Natural killer cell treated with Interleukin-12 subunit alpha and Interleukin-12 subunit beta and Interleukin-15 and Interleukin-18, amount 100 ng/mL, for 72 hours (primary cell): ENCODE results near the gene APC. TPM values are rescaled to one million over a fixed set of nuclear protein-coding genes. Genes with fewer than 3 reads are reported as not detected.

Source experiments
- ATAC-seq, 2 donors: fragments of 150-1000 bp; cut with Tn5 transposase in 1 of 2; sonication (Bioruptor Pico), chemical (Tn5 transposase) in 1 of 2; 2 replicates each; pipeline ENCODE4 v1.10.0; 2021
- DNase-seq: peaks from one replicate; pipeline ENCODE4 v3.0.0; 2022; ENCODE audit warnings: low spot score
- H3K27ac Mint-ChIP-seq, 2 donors: 1 replicate in 1 of 2; 2 replicates in 1 of 2; pipeline ENCODE4 v1.8.0; 2022; ENCODE audit warnings: mixed read lengths in 2 of 2, mild to moderate bottlenecking in 1 of 2, moderate library complexity in 1 of 2
- H3K27me3 Mint-ChIP-seq, 2 donors: 1 replicate in 1 of 2; 2 replicates in 1 of 2; pipeline ENCODE4 v1.8.0; 2022; ENCODE audit warnings: mixed read lengths in 2 of 2
- H3K36me3 Mint-ChIP-seq: one replicate; pipeline ENCODE4 v1.8.0; 2022; ENCODE audit warnings: mixed read lengths
- H3K4me1 Mint-ChIP-seq, 2 donors: 1 replicate in 1 of 2; 2 replicates in 1 of 2; pipeline ENCODE4 v1.8.0; 2022; ENCODE audit warnings: low read depth in 2 of 2, mixed read lengths in 2 of 2, mild to moderate bottlenecking in 1 of 2
- H3K4me3 Mint-ChIP-seq: one replicate; pipeline ENCODE4 v1.8.0; 2022; ENCODE audit warnings: mixed read lengths
- H3K9me3 Mint-ChIP-seq: 2 replicates; pipeline ENCODE4 v1.8.0; 2022; ENCODE audit warnings: mixed read lengths
- total RNA-seq, 2 donors: library from RNA; stranded (reverse); gene quantifications; one replicate each; pipeline ENCODE4 v1.2.3, GENCODE V29; 2022

APC gene
- total RNA-seq, result 10 to 100 TPM; 31.8 to 38.5 TPM

DNA sequence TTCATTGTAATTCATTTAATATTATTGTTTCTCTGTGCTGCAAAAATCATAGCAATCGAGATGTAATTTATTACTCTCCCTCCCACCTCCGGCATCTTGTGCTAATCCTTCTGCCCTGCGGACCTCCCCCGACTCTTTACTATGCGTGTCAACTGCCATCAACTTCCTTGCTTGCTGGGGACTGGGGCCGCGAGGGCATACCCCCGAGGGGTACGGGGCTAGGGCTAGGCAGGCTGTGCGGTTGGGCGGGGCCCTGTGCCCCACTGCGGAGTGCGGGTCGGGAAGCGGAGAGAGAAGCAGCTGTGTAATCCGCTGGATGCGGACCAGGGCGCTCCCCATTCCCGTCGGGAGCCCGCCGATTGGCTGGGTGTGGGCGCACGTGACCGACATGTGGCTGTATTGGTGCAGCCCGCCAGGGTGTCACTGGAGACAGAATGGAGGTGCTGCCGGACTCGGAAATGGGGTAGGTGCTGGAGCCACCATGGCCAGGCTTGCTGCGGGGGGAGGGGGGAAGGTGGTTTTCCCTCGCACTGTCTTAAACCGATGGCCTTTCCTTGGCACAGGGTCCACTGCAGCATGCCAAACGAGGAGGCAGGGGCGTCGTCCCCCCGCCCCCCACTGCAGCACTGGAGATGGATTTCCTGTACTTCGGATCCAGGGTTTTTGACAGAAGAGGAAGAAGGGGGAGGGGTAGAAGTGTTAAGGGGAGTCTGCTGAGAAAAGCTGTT lies at the start of gene APC:
Gene APC, plus strand, starts transcription at position 423 of the 728 bp plus-strand sequence. CDS start 17,006 bp downstream, outside the sequence.
- H3K27ac Mint-ChIP-seq, result peak within 1 kb of the TSS; percentile 71 to 95
- DNase-seq (peak; percentile 90), ATAC-seq (peak; percentile 99)
- peak within 1 kb of the TSS; percentile 96 for H3K4me3 Mint-ChIP-seq
- no peaks in the 10 kb centered on the region for H3K27me3 Mint-ChIP-seq
- H3K4me1 Mint-ChIP-seq, result peaks cover 15 to 28% of the 10 kb centered on the region in 2 donors
- H3K9me3 Mint-ChIP-seq, result no peaks in the 10 kb centered on the region
- no peaks in the 10 kb centered on the region for H3K36me3 Mint-ChIP-seq

DNA sequence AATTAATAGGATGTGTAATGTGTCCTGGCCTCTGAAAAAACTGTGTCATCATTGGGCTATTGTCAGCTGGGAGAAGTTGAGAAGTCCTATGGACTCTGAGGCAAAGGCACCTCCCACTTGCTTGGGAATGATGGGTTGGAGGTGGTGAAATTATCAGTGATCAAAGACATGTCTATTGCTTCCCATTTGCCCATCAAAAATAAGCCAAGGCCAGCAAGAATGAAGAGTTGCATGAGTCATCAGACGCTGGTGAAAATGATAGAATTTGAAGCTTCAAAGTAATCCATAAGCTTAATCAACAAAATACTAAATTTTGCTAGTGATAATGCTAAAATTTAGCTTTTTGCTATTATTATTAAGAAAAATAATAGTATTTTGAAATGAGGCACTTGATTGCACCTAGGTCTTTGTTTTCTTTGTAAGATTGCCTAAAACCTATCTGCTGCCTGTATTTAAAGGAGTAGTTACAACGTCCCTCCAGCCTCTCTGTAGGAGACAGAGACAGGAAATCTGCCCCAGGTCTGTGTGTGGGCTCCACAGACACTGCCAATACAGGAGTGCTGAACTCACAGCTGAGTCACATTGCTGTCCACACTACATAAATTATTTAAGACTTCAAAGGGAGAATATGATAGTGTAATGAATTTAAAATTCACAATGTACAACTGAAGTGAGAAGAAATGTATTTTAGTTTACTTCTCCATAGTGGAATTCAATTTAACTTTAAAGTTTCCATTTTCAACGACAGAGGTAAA lies 48.4 kb upstream of the APC start:
- Mint-ChIP-seq H3K4me3 (no peak overlapping the region), H3K4me1 (no peaks in the 10 kb centered on the region), H3K27ac (no peak overlapping the region), H3K36me3 (no peaks in the 10 kb centered on the region), H3K27me3 (peaks cover 35 to 36% of the 10 kb centered on the region in 2 donors), H3K9me3 (no peaks in the 10 kb centered on the region)
- ATAC-seq (no peak), DNase-seq (no peak)

DNA sequence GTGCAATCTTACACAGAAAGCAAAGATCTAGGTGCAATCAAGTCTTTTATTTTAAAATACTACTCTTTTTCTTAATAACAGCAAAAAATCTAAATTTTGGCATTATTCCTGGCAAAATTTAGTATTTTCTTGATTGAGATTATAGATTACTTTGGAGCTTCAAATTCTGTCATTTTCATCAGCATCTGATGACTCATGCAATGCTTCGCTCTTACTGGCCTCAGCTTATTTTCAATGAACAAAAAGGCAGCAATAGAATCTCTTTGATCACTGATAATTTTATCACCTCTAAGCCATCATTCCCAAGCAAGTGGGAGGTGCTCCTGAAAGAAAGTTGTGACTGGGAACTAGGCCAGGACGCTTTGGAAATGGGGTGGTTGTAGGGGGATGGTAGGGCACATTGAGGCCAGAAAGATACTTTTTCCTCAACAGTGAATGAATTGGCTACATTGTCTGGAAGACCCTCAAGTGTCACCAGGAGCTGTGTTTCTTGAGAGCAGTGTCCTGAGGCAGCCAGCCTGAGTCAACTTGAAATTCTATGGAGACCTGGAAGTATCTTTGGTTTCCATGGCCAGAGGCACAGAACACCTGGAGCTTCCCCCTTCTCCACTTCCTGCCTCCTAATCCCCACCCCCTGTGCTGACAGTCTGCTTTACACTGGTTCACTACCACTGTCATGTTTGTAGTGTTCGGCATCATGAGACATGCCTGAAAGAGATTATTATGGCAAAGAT lies 46.9 kb upstream of the APC start:
- DNase-seq, result no peak
- no peaks in the 10 kb centered on the region for H3K9me3 Mint-ChIP-seq
- peaks cover 29 to 37% of the 10 kb centered on the region in 2 donors for H3K27me3 Mint-ChIP-seq
- no peak for ATAC-seq
- H3K36me3 Mint-ChIP-seq, result no peaks in the 10 kb centered on the region
- H3K4me3 Mint-ChIP-seq, result no peak overlapping the region
- no peaks in the 10 kb centered on the region for H3K4me1 Mint-ChIP-seq
- no peak overlapping the region for H3K27ac Mint-ChIP-seq

DNA sequence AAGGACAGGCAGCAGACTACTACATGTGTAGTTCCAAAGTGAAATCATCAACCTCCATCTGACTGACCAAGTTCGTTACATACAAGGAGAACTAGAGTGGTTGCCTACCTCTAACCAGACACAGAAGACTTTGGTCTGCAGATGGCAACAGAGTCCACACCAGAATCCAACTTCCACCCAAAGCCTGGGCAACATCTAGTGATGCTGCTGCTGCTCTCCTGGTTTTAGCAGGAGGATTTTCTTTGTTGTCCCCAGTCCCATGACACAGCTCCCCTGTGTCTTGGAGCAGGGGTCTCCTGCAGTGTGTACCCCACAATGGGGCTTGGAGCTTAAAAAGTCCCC lies 46.4 kb upstream of the APC start:
- Mint-ChIP-seq H3K4me3 (no peak overlapping the region), H3K4me1 (no peaks in the 10 kb centered on the region), H3K27ac (no peak overlapping the region), H3K9me3 (no peaks in the 10 kb centered on the region), H3K36me3 (no peaks in the 10 kb centered on the region), H3K27me3 (peaks cover 29 to 37% of the 10 kb centered on the region in 2 donors)
- DNase-seq (no peak), ATAC-seq (no peak)

DNA sequence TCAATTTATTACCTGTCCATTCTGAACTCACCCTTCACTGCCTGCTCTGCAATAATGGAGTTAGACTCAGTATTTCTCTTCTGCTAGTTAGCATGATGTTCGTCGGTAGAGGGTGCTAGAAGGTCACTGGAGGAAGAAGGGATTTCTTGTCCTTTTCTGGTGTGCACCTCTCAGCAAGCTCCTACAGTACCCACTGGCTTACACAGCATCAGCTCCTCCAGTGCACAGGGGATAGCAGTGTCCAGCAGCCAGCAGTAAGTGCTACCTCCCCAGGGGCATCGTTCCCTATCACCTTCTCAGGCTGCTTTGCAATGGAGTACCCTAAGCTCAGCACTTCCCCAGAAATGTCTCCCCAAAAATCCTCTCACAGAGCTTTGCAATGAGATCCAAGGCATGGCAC lies 45.9 kb upstream of the APC start:
- Mint-ChIP-seq H3K9me3 (no peaks in the 10 kb centered on the region), H3K4me3 (no peak overlapping the region), H3K27me3 (peaks cover 29 to 35% of the 10 kb centered on the region in 2 donors), H3K36me3 (no peaks in the 10 kb centered on the region), H3K27ac (no peak overlapping the region), H3K4me1 (no peaks in the 10 kb centered on the region)
- ATAC-seq (peak; percentile 48 to 49), DNase-seq (no peak)

DNA sequence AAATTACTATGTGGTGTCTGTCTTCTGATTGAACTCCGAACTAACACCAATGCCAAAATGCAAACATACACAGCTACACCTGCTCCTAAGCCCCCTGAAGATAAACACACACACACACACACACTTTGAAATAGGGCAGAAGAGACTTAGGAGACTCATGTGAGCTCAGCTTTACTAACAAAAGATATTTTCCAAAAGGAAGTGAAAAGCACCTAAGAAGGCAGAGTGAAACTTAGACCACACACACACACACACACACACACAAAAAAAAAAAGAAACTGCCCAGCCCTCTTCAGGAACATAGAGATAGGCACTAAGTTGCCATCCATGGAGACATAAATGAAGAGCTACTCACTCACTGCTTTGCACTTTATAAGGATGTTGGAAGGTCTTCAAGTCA lies 45.2 kb upstream of the APC start:
- no peak overlapping the region for H3K4me3 Mint-ChIP-seq
- ATAC-seq (no peak), DNase-seq (no peak)
- no peaks in the 10 kb centered on the region for H3K9me3 Mint-ChIP-seq
- peaks cover 29 to 34% of the 10 kb centered on the region in 2 donors for H3K27me3 Mint-ChIP-seq
- H3K27ac Mint-ChIP-seq, result no peak overlapping the region
- H3K4me1 Mint-ChIP-seq, result no peaks in the 10 kb centered on the region
- no peaks in the 10 kb centered on the region for H3K36me3 Mint-ChIP-seq

DNA sequence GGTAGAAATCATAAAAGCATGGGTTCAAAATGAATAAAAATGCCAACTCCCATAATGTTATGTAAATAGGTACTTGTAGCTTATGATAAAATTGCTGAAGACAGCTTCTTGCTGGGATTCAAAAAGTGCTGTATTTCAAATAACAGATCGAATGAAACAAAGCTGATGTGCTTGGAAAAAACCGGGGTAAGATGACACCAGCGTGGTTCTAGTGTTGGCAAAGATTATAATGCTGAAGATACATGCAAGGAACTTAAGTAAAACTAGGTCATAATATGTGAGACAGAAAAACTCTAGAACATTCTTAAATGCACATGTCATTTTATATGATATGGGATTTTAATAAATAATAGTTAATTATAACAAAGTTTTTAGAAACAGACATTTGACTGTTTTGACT lies 44.4 kb upstream of the APC start:
- no peaks in the 10 kb centered on the region for H3K4me1 Mint-ChIP-seq
- H3K9me3 Mint-ChIP-seq, result no peaks in the 10 kb centered on the region
- DNase-seq, result no peak
- no peak for ATAC-seq
- H3K27me3 Mint-ChIP-seq, result peaks cover 29% of the 10 kb centered on the region in 2 donors
- H3K27ac Mint-ChIP-seq, result no peak overlapping the region
- no peaks in the 10 kb centered on the region for H3K36me3 Mint-ChIP-seq
- no peak overlapping the region for H3K4me3 Mint-ChIP-seq

DNA sequence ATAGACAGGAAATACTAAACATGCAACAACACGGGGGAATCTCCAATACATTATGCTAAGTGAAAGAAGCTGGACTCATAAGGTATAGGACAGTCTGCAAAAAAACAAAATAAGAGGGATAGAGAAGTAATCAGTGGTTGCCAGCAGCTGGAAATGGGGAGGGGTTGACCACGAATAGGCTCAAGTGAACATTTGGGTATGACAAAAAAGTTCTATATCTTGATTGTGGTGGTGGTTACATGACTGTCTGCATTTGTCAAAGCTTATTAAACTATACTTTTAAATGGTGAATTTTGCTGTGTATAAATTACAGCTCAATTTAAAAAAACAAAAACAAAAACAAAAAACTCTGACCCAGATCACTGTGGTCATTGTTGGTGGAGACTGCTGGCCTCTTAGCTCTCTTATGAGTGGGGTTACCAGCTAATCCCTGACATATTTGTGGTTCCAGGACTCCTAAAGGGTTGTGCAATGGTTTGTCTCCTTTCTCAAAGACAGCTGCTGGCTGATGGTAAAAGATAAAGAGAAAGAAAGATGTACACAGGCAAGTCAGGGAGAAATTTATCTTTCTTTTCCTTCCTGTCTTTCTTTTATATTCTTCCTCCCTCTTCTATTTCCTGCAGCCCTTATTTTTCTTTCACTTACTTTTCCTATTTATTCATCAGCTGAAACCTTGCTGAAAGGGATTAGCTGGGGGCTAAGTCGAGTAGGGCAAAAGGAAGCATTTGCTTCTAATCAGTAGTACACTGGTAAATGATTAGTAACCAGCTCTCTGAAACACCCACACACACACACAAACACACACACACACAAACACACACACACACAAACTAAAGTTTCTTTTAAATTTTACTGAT lies 42.6 kb upstream of the APC start:
- DNase-seq (no peak), ATAC-seq (no peak)
- H3K27me3 Mint-ChIP-seq, result peaks cover 24 to 29% of the 10 kb centered on the region in 2 donors
- H3K4me1 Mint-ChIP-seq, result no peaks in the 10 kb centered on the region
- no peak overlapping the region for H3K4me3 Mint-ChIP-seq
- H3K9me3 Mint-ChIP-seq, result no peaks in the 10 kb centered on the region
- no peaks in the 10 kb centered on the region for H3K36me3 Mint-ChIP-seq
- no peak overlapping the region for H3K27ac Mint-ChIP-seq

DNA sequence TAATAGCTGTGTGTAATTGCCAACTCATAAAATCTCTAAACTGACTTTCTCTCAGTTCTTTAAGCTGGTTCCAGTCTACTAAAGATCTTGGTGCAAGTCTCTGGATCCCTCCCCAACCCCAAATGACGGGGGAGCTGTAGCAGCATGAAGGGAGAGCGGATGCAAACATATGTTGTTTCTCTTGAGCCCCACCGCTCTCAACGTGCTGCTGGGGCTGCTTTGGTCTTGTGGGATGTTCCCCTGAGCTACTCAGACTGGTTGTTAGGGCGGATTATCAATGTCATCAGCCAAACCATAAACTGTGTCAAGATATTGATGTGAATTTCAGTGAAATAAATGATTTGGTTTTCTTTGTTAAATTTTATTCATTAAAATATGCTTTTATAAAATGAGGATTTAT lies 40.9 kb upstream of the APC start:
- no peaks in the 10 kb centered on the region for H3K36me3 Mint-ChIP-seq
- no peak overlapping the region for H3K4me3 Mint-ChIP-seq
- H3K27ac Mint-ChIP-seq, result no peak overlapping the region
- no peaks in the 10 kb centered on the region for H3K9me3 Mint-ChIP-seq
- no peak for DNase-seq
- no peak for ATAC-seq
- H3K27me3 Mint-ChIP-seq, result peaks cover 21 to 25% of the 10 kb centered on the region in 2 donors
- no peaks in the 10 kb centered on the region for H3K4me1 Mint-ChIP-seq

DNA sequence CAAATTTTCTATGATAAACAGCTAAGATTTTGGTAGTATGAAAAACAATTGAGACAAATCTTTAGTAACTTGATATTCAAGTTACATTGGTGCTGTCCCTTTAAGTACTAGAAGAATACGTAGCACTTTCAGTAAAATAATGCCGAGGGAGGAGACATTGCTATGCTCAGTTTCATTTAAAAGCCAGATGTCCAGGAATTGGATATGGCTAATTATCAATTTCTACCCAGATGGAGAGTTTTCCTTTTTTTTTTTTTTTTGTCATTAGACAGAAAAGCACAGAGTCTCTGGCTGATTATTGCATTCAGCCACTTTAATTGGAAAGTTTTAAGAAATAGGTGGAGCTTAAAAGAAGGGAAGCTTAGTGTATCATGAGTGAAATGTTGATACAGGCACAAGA lies 40.4 kb upstream of the APC start:
- Mint-ChIP-seq H3K27me3 (peaks cover 20% of the 10 kb centered on the region in 2 donors), H3K36me3 (no peaks in the 10 kb centered on the region), H3K9me3 (no peaks in the 10 kb centered on the region)

DNA sequence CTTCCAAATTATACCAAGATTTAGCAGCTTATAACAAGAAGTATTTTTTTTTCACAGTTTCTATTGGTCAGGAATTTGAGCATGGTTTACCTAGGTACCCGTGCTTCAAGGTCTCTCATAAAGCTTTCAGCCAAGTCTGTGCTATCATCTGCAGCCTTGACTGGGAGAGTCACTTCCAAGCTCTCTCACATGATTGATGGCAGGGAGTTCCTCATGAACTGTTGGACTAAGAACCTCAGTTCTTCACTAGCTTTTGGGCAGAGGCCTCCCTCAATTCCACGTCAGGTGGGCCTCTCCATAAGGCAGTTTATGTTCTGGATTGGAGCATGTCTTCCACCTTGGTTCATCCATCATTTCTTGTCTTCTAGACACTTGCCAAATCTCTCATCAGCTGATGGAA lies 39.9 kb upstream of the APC start:
- no peaks in the 10 kb centered on the region for H3K9me3 Mint-ChIP-seq
- peaks cover 14 to 16% of the 10 kb centered on the region in 2 donors for H3K27me3 Mint-ChIP-seq
- no peak overlapping the region for H3K27ac Mint-ChIP-seq
- DNase-seq (no peak), ATAC-seq (no peak)
- no peaks in the 10 kb centered on the region for H3K36me3 Mint-ChIP-seq
- no peak overlapping the region for H3K4me3 Mint-ChIP-seq
- H3K4me1 Mint-ChIP-seq, result no peaks in the 10 kb centered on the region

More for the DNA sequence above, 40.4 kb upstream of the APC start:
- Mint-ChIP-seq H3K27ac (no peak overlapping the region), H3K4me1 (no peaks in the 10 kb centered on the region), H3K4me3 (no peak overlapping the region)
- ATAC-seq (no peak), DNase-seq (no peak)

DNA sequence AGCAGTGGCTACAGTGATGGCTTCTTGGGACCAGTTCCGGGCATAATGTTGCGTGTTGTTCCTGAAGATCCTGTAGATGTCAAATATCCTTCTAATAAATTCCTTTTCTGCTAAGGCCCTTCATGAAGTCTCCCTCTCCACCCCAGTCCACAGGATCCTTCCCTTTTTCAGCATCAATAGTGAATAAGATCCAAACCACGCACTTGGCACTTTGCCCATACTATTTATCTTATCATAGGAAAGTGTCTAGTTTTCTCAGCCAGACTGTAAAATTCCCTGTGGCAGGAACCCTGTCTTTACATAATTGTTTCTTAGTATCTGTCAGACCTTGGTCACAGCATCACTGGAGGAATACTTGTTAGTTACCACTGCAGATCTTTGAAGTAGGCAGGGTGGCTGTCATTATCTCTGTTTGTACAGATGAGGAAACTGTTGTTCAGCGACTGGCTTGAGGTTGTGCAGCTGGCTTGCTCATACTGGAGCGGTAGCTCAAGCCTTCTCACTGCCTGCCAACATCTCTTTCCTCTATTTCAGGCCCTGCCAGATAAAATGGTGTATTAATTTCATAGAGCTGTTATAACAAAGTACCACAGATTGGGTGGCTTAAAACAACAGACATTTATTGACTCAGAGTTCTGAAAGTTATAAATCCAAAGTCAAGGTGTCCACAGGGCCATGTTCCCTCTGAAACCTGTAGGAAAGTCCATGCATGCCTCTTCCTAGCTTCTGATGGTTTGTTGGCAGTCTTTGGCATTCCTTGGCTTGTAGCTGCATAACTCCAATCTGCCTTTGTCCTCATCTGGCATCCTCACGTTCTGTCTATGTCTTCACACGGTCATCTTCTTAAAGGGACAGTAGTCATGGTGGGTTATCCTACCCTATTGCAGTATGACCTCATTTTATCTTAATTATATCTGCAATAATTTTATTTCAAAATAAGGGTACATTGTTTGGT lies 33.5 kb upstream of the APC start:
- DNase-seq, result no peak
- Mint-ChIP-seq H3K9me3 (no peaks in the 10 kb centered on the region), H3K27me3 (peaks cover 14 to 21% of the 10 kb centered on the region in 2 donors), H3K4me1 (peaks cover 18 to 23% of the 10 kb centered on the region in 2 donors), H3K36me3 (no peaks in the 10 kb centered on the region), H3K4me3 (no peak overlapping the region), H3K27ac (no peak overlapping the region)
- no peak for ATAC-seq
